ENCODE data around the gene NDUFAF8.

NDUFAF8 gene

DNA sequence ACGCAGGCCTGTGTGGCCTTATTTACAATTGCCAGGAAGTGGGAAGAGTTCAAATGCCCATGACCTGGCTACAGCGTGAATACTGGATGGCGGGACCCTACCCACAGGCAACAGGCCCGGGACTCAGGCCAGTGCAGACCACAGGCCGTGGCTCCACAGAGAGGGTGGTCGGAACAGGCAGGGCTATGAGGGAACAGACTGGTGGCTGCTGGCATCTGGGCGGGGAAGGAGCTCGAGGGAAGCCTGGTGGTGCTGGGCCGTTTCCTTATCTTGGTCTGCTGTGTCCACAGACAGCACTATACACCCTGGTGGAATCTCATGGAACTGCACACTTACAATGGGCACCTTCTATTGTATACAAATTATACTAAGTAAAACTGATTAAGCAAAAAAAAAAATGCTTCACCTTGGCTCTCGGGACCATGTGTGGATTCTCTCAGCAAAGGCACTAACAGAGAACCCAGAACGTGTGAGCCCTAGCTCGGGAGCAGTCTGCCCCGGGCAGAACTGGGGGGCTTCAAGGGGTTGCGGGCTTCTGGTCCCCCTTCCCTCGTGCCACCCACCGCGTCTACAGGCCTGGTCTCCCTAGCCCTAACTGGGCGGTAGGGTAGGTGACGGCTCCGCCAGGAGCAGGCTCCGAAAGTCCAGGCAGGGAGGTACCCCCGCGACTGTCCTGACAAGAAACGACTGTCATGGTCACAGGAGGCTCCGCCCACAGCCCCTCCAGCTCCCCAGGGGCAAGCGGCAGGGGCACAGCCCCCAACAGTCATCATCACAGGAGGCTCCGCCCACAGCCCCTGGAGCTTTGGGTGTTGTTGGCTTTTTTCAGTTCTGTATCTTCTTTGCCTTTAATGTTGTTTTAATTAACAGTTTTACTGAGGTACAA lies 38.2 kb upstream of the NDUFAF8 start:
- DNase-seq = peak; percentile 41

DNA sequence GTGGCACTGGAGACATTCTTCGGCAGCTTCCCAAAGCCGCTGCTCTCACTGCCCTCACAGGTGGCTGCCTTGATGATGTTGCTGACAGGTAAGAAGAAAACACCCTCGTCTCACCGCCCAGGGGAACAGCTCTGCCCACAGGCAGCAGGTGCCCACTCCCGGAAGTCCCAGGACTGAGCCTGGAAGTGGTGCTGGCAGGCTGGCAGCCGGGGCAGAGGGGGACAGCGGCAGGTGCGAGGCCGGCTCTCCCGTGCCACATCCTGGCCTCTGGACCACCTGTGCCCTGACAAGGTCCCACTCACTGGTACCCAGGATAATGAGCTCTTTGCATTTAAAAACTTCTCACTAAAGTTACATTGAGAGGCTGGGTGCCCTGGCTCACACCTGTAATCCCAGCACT lies 36.8 kb upstream of the NDUFAF8 start:
- no peak for DNase-seq

DNA sequence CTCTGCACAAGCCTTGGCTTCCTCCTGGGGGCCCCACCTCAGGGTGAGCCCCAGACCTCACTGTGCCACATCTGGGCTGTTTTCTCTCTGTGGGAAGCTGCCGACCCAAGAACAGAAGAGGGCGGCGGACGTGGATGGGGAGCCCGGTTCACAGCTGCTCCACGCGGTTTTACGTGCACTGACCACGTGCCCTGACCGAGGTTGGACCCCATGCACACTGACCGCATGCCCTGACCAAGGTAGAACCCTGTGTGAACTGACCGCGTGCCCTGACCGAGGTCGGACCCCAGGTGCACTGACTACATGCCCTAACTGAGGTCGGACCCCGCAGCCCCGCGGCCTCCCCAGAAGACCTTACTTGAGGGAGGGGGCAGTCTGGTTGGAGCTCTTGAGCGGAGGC lies 36.0 kb upstream of the NDUFAF8 start:
- no peak for DNase-seq

DNA sequence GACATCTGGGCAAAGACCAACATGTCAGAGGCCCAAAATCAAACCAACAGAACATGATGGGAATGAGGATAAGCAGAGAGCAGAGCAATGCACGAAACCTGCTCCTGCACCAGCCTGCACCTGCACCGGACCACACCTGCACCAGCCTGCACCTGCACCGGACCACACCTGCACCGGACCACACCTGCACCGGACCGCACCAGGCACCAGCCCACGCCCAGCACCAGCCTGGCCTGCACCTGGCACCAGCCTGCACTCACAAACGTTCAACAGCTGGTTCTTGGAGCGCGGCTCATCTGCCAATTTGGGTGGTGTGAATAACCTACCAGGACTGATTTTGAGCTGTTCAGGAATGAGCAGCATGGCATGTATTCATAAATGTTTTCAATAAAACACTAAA lies 34.5 kb upstream of the NDUFAF8 start:
- DNase-seq = no peak

DNA sequence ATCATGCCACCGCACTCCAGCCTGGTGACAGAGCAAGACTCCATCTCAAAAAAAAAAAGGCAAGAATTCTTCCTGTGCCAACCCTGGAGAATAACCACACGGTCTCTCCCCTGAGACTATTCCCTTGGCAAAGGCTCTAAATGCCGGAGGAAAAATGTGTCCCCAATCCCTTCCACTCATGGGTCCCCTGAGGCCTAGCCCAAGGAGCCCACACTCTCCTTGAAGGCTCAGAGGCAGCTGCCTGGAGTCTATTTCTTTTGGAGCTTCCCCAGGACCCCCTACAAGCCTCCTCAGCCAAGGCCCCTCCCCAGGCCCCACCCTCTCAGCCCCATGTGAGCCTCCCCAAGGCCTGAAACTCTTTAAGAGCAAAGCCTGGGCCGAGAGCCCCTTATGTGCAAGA lies 33.0 kb upstream of the NDUFAF8 start:
- no peak for DNase-seq

DNA sequence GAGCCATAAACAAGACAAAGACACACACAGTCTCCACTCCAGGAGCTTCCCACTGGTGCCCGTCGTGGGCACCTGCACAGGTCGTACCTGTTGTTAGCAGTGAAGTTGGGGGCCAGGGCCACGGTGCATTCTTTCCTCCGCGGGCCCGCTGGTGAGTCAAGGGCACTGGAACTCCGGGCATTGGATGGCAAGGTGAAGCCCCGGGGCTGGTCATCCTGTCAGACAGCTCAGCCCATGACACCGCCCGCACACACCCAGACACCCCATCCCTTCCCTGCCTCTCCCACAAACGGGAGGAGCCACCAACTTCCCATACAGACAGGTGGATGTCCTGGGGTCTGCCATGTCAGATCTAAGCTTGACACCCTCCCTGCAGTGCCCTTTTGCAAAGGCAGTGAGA lies 32.5 kb upstream of the NDUFAF8 start:
- DNase-seq = no peak

DNA sequence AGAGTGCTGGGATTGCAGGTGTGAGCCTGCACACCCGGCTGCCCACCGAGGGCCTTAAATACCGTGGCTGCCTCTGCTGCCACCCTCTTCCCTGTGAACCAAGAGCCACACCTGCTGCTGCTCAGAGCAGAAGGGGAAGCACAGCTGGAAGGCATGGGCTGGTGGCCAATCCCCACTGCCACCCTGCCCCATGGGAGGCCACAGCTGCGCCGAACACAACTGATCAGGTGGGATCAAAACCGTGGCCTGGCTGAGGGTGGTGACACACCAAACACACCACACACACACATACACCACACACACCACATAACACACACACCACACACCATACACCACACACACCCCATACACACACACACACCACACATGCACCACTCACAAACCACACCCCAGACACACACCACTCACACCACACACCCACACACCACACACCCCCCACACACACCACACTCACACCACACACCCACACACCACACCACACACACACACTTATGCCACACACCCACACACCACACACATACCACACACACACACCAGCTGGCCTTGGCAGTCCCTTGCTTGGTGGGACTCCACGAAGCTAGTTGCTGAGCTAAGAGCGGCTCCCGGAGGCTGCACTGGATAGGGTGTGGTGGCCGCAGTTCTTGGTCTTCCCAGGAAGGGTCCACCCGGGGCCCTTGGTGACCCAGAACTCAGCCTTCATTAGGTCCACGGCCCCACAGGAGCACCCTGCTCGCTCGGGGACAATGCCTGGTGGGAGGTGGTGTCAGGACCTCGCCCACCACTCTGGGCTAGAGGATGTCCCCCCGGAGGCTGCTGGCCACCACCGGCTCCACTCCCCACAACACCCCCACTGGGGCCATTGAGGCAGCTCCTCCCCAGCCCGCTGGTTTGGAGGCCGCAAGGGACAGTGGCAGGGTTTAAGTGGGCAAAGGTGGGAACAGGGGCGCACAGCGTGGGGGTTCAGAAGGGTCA lies 31.2 kb upstream of the NDUFAF8 start:
- DNase-seq = peak; percentile 64

DNA sequence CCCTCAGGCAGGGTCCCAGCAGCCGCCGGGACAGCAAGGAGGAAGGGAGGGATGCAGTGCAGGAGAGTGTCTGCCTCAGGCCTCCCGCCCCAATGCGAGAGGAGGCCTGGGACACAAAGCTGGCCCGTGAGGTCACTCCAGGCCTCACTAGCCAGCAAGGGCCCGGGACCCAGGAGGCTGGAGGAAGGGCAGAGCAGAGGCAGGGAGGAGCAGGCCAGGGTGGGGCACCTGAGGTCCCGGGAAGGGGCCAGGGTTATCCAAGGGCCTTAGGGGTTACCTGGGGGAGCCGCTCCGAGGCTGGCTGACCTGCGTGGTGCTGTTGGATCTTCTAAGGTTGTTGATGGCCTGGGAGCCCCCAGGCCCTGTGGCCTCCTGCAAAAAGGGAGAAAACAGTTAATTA lies 30.5 kb upstream of the NDUFAF8 start:
- no peak for DNase-seq

DNA sequence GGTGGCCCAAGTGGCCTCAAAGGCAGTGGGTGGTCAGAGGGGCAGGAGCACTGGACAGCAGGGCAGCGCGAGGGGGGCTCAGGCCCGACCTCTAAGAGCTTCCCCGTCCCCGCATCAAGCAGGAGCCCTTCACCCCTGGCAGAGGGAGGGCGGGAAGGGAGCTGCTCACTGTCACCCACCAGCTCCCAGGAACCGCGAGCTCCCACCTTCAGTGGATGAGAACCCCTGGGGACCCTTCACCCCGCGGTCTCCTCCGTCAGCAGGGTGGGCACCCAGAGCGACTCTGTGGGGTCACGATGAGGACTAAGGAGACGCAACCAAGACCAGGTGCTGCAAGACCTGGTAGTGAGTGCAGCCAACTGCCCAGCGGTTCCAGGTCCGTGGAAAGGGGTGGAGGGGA lies 30.0 kb upstream of the NDUFAF8 start:
- DNase-seq = no peak

DNA sequence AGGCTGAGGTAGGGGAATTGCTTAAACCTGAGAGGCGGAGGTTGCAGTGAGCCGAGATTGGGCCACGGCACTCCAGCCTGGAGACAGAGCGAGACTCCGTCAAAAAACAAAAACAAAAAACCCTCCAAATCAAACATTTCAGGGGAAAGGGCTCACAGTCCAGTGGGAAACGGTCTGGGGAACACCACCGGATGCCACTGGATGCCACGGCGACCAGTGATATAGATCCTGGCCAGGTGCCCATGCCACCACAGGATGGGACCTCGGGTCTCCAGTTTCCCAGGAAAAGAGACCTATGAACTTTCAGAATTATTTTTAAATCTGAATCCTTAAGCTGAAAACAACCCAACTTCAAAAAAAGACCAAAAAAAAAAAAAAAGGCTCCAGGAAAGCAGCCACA lies 28.7 kb upstream of the NDUFAF8 start:
- DNase-seq = no peak

DNA sequence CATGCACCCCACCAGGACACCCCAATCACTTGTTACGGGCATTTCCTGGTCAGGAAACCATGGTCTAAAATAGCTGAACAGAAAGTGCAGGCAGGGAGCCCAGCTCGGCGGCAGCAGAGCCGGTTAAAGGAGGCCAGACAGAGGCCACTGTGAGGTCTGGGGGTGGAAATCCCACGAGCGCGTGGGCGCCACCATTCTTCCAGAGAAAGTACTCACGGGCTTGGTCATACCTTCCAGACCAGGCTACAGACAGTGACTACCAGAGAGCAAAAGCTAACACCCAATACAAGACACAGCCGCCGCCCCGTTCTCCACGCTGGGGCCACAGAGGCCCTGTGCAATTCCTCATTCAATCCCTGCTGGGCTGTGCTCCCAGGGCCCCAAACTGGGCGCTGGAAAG lies 28.2 kb upstream of the NDUFAF8 start:
- DNase-seq = no peak

DNA sequence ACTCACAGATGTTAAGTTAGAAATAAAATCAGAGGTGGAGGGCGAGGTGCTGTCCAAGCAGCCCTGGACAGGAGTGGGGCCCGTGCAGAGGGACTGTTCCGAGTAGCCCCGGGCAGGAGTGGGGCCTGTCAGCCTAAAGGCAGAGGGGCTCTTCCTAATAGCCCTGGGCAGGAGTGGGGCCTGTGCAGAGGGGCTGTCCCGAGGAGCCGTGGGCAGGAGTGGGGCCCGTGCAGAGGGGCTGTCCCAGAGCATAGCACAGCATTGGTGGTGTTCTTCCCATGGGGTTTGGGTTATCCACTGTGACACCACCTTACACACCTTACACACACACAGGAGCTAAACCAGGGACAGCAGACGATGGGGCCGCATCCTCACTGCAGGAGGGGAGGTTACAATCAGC lies 26.8 kb upstream of the NDUFAF8 start:
- DNase-seq = no peak

DNA sequence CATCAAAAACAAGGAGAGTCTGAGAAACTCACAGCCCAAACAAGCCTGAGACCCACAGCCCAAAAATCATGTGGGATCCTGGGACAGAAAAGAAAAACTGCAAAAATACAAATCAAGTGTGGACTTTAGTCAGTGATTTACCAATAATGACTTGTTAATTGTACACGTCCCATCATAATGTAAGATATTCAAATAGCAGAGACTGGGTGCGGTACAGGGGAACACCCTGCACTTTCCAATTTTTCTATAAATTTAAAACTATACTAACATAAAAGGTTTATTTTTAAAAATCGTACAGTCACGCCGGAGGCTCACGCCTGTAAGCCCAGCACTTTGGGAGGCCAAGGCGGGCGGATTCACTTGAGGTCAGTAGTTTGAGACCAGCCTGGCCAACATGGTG lies 25.1 kb upstream of the NDUFAF8 start:
- no peak for DNase-seq

DNA sequence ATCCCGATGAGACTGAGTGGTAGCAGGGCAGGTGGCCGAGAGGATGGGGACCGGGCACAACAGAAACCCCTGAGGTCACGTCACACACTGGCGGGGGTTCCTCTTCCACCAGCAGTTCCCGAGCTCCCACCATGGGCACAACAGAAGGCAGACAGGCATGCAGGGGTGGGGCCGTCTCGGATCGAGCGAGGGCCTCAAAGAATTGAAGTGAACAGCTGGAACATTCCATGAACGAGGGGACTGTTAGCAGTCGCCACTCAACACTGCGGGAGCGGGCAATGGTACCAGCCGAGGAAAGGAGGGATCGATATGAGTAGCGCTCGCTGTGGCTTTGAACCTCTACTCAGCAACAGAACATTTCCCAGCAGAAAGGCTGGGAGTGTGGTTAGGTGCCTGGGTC lies 21.6 kb upstream of the NDUFAF8 start:
- DNase-seq = no peak

DNA sequence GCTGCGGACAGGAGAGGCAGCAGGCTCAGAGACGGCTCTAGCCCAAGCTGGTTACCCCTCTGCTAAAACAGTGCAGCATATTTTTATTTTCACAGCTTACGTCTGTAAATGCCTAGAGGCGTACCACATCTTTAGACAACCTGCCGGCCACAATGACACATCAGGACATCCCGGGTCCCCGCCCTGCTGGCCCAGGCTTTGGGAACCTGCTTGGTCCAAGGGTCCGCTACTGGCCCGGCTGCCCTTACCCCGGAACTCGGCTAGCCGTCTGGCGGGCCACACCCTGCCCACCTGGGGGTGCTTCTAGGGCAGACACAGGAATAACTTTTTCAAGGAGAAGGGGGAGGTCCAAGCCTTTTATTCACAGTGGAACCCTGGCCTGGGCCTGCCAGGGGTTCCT lies 20.7 kb upstream of the NDUFAF8 start:
- DNase-seq = no peak

DNA sequence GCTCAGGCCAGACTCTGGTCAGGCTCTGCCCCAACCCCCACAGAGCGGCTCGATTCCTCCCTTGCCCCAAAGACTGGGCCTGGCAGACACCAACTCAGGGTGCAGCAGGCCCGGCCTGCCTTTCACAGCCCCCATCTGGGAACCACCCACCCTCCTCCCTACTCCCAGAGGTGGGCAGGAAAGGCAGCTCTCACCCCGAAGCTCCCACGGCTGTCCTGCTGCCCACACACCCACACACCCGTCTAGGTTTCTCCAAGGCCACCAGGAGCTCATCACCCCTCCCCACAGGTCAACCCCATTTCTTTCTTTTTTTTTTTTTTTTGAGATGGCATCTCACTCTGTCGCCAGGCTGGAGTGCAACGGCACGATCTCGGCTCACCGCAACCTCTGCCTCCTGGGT lies 20.1 kb upstream of the NDUFAF8 start:
- DNase-seq = no peak

DNA sequence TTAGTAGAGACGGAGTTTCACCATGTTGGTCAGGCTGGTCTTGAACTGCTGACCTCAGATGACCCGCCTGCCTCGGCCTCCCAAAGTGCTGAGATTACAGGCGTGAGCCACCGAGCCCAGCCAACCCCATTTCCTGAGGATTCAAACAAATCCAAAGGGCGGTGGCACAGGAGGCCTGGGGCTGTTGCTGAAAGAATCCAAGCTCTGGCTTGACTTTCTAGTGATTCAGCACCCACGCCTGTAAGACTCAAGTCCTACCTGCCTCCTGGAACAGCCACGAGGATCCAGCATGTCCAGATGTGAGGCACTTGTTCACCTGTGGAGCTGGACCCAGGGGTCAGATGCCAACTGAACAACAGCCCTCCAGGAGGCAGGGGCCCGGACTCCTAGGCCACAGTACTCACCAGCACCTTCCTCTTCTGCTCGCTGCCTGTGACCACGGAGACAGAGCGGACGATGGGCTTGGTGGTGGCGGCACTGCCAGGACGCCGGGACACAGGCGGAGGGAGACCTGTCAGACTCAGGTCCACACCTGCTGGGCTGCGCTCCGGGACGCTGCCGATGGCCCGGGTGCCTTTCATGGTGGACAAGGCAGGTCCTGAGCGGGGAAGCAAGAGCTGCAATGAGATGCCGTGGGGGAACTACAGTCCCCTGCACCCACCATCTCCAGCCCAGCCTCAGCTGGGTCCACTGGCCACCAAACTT lies 19.5 kb upstream of the NDUFAF8 start:
- DNase-seq = no peak

DNA sequence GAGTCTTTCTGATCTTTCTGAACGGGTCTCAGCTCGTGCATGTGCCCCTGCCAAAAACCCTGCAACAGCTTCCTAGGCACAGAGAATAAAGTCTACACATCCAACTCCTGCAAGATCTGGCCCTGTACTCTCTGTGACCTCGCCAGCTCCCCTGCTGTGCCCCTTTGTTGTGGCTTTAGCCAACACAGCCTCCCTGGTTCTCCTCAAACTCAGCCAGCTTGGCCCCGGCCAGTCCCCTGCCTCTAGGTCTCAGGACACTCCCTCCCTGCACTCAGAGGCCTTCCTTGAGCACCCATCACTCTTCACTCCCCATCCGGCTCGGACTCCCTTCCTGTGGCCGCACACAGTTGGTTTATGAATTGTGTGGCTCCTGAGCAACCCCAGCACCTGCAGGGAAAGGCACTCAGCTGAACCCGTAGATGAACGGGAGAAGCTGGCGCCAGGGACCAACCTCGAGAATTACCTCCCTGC lies 17.7 kb upstream of the NDUFAF8 start:
- DNase-seq = no peak

DNA sequence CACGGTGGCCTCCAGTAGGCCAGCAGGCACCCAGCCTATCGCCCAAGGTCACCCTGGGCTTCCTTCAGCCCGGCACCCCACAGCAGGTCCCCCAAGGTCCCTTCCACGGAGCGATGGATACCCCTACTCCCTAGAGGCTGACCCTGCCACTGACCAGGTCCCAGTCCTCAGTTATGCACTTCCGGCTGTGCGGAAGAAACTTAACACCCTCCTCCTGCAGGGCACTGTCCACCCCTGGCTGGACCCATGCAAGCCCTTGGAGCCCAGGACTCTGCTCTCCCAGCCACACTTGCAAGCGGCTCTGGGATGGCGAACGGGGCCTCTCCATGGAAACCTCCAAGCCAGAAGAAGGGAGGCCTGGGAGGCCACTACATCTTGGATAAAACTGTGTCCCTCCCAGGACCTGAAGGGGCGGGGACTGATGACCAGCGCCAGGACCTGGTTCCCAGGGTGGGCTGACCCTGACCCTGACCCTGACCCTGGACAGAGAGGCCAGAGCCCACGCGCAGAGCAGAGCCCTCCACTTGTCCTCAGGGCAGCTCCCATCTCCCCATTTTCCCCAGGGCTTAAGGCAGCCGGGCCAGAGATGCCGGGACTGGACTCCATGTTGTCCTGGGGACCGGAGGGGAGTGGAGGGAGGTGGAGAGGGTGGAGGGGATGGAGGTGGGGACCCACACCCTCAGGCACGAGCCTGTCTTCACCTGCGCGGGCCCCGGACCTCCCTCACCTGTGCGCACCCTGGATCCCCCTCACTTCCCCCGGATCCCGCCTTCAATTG lies 17.1 kb upstream of the NDUFAF8 start:
- DNase-seq = no peak

DNA sequence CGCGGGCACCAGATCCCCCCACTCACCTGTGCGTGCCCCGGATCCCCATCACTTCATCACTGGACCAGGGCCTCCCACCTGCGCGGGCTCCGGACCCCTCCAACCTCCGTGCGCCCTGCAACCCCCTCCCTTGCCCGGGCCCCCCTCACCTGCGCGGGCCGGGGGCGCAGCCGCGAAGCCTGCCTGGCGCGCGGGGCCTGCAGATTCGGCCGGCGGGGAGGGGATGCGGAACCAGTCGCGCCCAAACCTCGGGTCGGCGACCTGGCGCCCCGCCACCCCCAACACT lies 16.6 kb upstream of the NDUFAF8 start:
- DNase-seq = no peak

DNA sequence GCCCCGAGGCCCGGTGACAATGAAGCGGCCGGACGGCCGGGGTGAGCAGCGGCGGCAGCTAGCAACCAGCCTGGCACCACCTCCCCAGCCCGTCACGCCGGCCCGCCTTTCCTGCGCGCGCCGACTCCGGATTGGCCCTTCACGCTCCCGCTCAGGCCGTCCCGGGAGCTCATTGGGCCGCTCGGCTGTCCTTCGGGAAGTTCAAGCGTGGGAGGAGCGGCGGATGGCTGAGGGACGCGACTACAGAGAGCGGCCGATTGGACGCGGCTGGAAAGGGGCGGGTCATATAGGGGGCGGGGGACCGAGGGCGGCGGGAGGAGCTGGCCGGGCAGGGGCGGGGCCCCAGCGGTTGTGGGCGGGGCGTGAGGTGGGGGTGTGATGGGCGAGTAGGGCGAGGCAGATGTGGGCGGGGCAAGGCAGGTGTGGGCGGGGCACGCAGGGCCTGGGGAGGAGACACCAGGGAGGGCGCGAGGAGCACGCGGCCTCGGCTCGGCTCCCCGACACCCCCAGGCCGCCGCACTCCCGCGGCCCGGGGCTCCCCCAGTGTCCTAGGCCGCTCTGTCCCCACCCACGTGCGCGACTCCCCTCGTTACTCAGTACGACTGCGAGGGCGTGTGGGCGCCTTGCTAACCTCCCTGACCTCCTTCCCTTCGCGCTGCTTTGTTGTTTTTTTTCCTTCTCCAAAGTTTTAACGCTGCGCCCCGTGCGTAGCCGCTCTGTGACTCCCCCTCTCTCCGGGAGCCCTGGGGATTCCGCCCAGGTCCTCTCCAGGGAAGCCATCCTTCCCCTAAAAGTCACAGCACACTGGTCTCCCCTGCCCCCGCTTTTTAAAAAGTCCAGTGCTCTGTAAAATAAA lies 16.0 kb upstream of the NDUFAF8 start, which contains the start of gene CEP131:
TSS of gene CEP131 (minus strand) at position 60 of the 856 bp plus-strand sequence. CDS start 2,909 bp downstream, outside the sequence.
- peak; percentile 99 for DNase-seq

DNA sequence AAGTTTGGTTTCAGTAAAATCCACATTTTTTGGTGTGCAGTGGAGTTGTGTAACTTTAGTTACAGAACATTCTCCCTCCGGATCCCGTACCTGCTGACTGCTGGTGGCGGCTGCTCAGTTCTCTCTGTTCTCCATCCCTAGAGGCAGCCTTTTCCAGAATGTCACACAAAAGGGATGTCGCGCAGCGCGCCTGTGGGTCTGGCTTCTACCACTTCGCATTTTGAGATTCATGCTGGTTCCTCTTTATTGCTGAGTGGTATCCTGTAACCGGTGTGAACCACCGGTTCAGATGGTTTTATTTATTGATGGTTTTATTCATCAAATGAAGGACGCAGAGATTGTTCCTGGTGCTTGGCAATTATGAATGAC lies 15.4 kb upstream of the NDUFAF8 start:
- peak; percentile 68 for DNase-seq
